NCI-H1092 (cell line): ENCODE data around the gene SLC19A1.

Experiments used
- DNase-seq: peaks from one replicate; lab custom pipeline; 2025; lab: John Stamatoyannopoulos, UW

The SLC19A1 gene

GRCh38 chr21:45517249-45518065, 24.8 kb downstream of the SLC19A1 start:
- DNase-seq, result no peak

GRCh38 chr21:45516671-45517151, 25.5 kb downstream of the SLC19A1 start:
- no peak for DNase-seq

GRCh38 chr21:45516071-45516670, 26.1 kb downstream of the SLC19A1 start:
- DNase-seq, result no peak

GRCh38 chr21:45515241-45516061, 26.8 kb downstream of the SLC19A1 start:
- no peak for DNase-seq

GRCh38 chr21:45514311-45515021, 27.8 kb downstream of the SLC19A1 start:
- no peak for DNase-seq

- no peak for DNase-seq
These were observed 28.4 kb downstream of the SLC19A1 start for GRCh38 chr21:45513741-45514310.

GRCh38 chr21:45513003-45513717, 29.1 kb downstream of the SLC19A1 start:
- no peak for DNase-seq

- no peak for DNase-seq
These were observed 29.6 kb downstream of the SLC19A1 start for GRCh38 chr21:45512626-45513002.

GRCh38 chr21:45511661-45512431, 30.4 kb downstream of the SLC19A1 start:
- DNase-seq, result no peak

- no peak for DNase-seq
These were observed 31.2 kb downstream of the SLC19A1 start for GRCh38 chr21:45511007-45511406.

GRCh38 chr21:45510466-45510955, 31.7 kb downstream of the SLC19A1 start:
- DNase-seq, result no peak

GRCh38 chr21:45509566-45510465, 32.4 kb downstream of the SLC19A1 start:
- DNase-seq, result no peak

- DNase-seq, result no peak
These were observed 33.4 kb downstream of the SLC19A1 start for GRCh38 chr21:45508607-45509565.

GRCh38 chr21:45507888-45508508, 34.2 kb downstream of the SLC19A1 start:
- DNase-seq, result no peak

- no peak for DNase-seq
These were observed 34.7 kb downstream of the SLC19A1 start for GRCh38 chr21:45507523-45507875.

- DNase-seq, result no peak
These were observed 35.3 kb downstream of the SLC19A1 start for GRCh38 chr21:45506836-45507522.
